Kidney epithelial cell (primary cell): Measurements from ENCODE around the gene HS3ST3A1. TPM values are rescaled to one million over a fixed set of nuclear protein-coding genes. Genes with fewer than 3 reads are reported as not detected.

Experiments
- DNase-seq: peaks from one replicate; pipeline ENCODE4 v3.0.0-alpha.2; 2010; ENCODE audit warnings: low read depth
- H3K27me3 ChIP-seq: 2 replicates; pipeline ENCODE4 v1.6.0; 2011; ENCODE audit warnings: low read length; ENCODE audit not compliant: control insufficient read depth, insufficient read depth
- H3K36me3 ChIP-seq: 2 replicates; pipeline ENCODE4 v1.5.1; 2011; ENCODE audit warnings: low read length; ENCODE audit not compliant: control insufficient read depth, insufficient read depth
- H3K4me3 ChIP-seq: 2 replicates; pipeline ENCODE4 v1.5.1; 2011; ENCODE audit warnings: low read depth, mild to moderate bottlenecking, control low read depth, low read length
- CTCF ChIP-seq: IDR thresholded peaks from 2 replicates; pipeline ENCODE4 v1.5.1; 2011; ENCODE audit warnings: mild to moderate bottlenecking, moderate library complexity, low read length, control low read depth, inconsistent platforms; ENCODE audit not compliant: insufficient read depth, poor library complexity, severe bottlenecking
- total RNA-seq: library from RNA; depleted of rRNA; stranded (reverse); fragments of >200 nt; gene quantifications from 2 replicates; pipeline ENCODE4 v1.2.3, GENCODE V29; 2015

The HS3ST3A1 gene
- total RNA-seq, 1 donor from 2014 or later, result 38.4 TPM

GRCh38 chr17:13462673-13463124, 139.0 kb downstream of the HS3ST3A1 start:
- no peaks in the 10 kb centered on the region for H3K36me3 ChIP-seq
- no peak for TF ChIP-seq CTCF
- no peak for DNase-seq
- H3K4me3 ChIP-seq, result no peak overlapping the region
- no peaks in the 10 kb centered on the region for H3K27me3 ChIP-seq

- no peak for DNase-seq
- Histone ChIP-seq H3K27me3 (no peaks in the 10 kb centered on the region), H3K4me3 (no peak overlapping the region), H3K36me3 (no peaks in the 10 kb centered on the region)
- TF ChIP-seq CTCF, result no peak
Measured at GRCh38 chr17:13462146-13462545, 139.6 kb downstream of the HS3ST3A1 start.

GRCh38 chr17:13460261-13461000, 141.3 kb downstream of the HS3ST3A1 start:
- no peak for DNase-seq
- TF ChIP-seq CTCF, result no peak
- Histone ChIP-seq H3K36me3 (no peaks in the 10 kb centered on the region), H3K4me3 (no peak overlapping the region), H3K27me3 (no peaks in the 10 kb centered on the region)

GRCh38 chr17:13457783-13458182, 143.9 kb downstream of the HS3ST3A1 start:
- no peak for DNase-seq
- no peak for TF ChIP-seq CTCF
- Histone ChIP-seq H3K36me3 (no peaks in the 10 kb centered on the region), H3K27me3 (no peaks in the 10 kb centered on the region), H3K4me3 (no peak overlapping the region)
